Melanocyte of skin (primary cell): ENCODE data around the gene NOP16. TPM values are rescaled to one million over a fixed set of nuclear protein-coding genes. Genes with fewer than 3 reads are reported as not detected.

Source experiments
- small RNA-seq, 2 donors: library from RNA; depleted of rRNA; stranded (forward); fragments of <200 nt; gene quantifications; one replicate each; pipeline ENCODE3, GENCODE V24; 2012
- total RNA-seq, 2 donors: library from RNA; depleted of rRNA; stranded (reverse); fragments of >200 nt; gene quantifications; 2 replicates each; pipeline ENCODE4 v1.2.3, GENCODE V29; 2012

Gene NOP16, protein sequence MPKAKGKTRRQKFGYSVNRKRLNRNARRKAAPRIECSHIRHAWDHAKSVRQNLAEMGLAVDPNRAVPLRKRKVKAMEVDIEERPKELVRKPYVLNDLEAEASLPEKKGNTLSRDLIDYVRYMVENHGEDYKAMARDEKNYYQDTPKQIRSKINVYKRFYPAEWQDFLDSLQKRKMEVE
- total RNA-seq: 10 to 100 TPM; 10.3 to 27.6 TPM

DNA sequence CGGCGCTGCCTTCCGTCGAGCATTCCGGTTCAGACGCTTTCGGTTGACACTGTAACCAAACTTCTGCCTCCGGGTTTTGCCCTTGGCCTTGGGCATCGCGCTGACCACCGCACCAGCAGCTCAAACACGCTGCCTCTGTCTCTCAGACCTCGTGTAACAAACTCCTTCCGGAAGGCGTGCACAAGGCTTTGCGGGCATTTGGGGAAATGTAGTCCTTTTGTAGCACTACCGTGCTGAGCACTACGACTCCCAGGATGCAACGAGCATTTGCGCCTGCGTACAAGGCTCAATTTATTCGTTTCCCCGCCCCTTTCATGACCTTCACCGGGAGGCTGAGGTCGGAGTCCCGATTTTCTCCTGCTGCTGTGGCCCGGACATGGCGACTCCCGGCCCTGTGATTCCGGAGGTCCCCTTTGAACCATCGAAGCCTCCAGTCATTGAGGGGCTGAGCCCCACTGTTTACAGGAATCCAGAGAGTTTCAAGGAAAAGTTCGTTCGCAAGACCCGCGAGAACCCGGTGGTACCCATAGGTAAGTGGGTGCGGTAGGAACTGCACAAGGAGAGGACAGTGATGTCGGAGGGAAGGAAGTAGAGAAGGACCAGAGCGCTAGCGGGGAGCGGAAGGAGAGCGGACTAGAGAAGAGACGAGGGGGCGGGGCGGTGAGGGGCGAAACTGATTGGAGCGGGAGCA is at the start of gene NOP16, which contains the start of gene HIGD2A:
NOP16 (minus strand) TSS at position 155 of the 691 bp plus-strand sequence; CDS start at position 96, 59 bp downstream.
HIGD2A (plus strand) TSS at position 308 of the 691 bp plus-strand sequence; CDS start at position 377, 69 bp downstream.

DNA sequence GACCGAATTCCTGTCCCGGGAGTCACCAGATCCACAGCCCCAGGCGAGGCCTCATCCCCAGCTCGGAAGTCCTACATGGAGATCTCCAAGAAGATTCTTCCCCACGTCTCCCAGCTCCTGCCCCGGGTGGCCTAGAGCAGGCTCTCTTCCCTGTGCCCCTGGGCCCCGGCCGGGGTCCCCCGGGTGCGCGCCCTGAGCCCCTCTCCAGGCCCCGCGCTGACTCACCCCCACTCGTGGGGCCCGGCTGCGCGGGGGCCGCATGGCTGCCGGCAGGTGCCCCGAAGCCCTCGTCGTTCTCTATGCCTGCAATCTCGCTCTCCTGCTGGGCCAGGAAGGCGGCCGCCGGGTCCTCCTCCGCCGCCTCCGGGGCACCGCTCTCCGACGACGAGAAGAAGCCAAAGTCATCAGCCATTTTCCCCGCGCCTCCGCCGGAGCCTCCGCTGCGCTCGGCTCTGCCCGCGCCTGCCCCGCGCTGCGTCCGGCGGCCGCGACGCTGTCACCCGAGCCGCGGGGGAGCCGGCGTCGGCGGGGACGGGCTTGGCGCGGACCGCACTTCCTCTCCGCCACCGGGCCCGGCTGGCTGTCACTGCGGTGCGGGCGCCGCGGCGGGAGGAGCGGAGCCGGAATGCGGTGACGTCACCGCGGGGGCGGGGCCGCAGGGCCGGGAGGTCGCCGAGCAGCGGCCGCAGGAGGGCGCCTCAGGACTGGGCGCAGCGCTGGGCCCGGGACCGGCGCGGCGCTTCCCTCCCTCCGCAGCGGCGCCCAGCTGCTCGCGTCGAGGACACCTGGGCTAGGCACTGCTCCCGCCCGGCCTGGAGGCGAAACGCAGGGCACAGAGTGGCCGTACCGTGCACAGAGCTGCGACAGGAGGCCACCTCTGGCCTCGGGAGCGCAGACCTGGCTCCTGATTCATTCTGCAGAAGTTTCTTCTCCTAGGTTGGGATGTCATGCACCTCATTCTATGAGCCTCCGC is 27.8 kb upstream of the NOP16 start, which contains the start of gene CLTB:
CLTB (minus strand) TSS at position 588 of the 973 bp plus-strand sequence; CDS start at position 412, 176 bp downstream.

DNA sequence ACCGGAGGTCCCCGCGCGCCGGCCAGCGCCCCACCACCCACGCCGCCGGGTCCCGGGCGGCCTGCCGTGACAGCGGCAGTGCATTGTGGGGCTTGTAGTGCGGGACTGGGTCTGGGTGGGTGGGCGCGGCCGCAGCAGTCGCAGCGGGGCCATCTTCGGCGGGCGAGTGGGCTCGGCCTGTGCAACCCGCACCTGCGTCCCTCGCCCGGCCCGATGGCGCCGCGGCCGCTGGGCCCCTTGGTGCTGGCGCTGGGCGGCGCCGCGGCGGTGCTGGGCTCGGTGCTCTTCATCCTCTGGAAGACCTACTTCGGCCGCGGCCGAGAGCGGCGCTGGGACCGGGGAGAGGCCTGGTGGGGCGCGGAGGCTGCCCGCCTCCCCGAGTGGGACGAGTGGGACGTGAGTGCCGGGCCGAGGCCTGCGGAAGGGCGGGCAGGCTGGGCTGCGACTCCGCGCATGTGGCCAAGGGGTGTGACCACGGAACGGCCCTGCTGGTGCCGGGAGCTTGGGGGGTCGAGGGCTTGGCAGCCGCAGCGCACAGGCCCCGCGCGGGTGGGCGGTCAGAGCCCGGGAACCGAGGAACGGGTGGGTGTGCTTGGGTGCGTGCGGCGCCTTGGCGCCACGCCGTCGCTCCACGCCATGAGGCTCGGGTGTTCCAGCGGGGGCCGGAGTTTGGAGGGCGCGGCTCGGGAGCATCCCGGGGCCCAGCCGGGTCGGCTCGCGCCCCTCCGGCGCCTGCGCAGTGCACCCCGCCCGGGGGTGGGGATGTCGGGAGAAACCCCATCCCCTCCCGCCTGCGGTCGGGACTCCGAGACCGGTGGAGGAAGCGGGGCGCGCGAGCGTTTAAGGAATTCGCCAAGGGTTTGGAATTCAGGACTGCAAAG is 22.8 kb downstream of the NOP16 start, which contains the start of gene ARL10:
ARL10 (plus strand) TSS at position 137 of the 881 bp plus-strand sequence; CDS start at position 214, 77 bp downstream.

DNA sequence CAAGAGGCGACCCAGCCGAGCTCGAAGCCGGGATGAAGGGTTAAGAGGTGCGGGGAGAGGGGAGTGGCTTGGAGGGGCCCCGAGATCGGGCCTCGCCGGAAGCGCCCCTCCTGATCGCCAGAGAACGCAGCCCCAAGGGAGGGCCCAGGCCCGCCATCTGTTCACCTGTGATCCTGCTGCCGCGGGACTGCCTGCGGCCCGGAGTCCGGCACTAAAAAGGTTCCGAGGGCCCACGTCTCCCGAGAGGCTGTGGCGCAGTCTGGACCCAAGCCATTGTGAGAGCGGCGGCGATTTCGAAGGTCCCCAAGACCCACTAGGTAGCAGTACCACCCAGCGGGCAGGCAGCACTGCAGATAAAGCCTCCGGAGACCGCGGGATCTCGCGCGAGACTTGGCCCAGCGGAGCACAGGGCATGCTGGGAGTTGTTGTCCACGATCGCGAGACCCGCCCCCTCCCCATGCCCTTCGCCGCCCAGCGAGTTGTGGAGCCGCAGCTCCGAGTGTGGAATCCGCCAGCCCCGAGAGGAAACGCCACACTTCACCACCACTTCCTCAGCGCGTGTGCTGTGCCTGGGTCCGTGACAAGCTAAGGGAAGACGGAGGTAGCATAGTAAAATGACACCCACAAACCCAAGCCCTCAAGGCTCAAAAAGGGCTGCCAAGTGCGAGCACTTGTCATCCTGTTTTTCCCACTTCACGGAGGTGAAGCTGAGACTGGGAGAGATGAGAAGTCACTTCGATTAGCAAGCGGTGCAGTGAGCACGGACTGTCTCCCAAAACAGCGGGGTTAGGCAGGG is 26.8 kb downstream of the NOP16 start, which contains the start of gene KIAA1191:
KIAA1191 (minus strand) TSS at position 328 of the 796 bp plus-strand sequence. CDS start 2,256 bp downstream, outside the sequence.

Small RNA genes within 50 kb of the gene (small RNA-seq; reads per million reads assigned to genes)
- gene MIR1271: 5.8 to 6.5 reads per million in 2 donors

Other genes starting within 250 kb of the NOP16 start
- 10 to 100 TPM in 1 of 2 donors, 1 to 10 TPM in 1; 7.6 to 13.3 TPM for gene SIMC1, start 150.2 kb downstream of the NOP16 start, total RNA-seq
- 10 to 100 TPM; 52.7 to 67.3 TPM for gene KIAA1191, start 26.8 kb downstream of the NOP16 start, total RNA-seq
- 1 to 10 TPM; 7.7 to 7.9 TPM for gene ARL10, start 23.1 kb downstream of the NOP16 start, total RNA-seq
- gene HIGD2A, start 153 bp upstream of the NOP16 start, total RNA-seq: 10 to 100 TPM; 51.6 to 53.0 TPM
- 10 to 100 TPM; 63.3 to 68.6 TPM for gene CLTB, start 27.9 kb upstream of the NOP16 start, total RNA-seq
- gene FAF2, start 59.8 kb upstream of the NOP16 start, total RNA-seq: 10 to 100 TPM; 33.4 to 49.6 TPM
- gene RNF44, start 148.8 kb upstream of the NOP16 start, total RNA-seq: 1 to 10 TPM; 4.3 to 5.9 TPM
- not detected for gene CDHR2, start 160.7 kb upstream of the NOP16 start, total RNA-seq
- gene GPRIN1, start 221.6 kb upstream of the NOP16 start, total RNA-seq: 10 to 100 TPM; 11.4 to 14.3 TPM
- under 1 TPM; 0.34 to 0.67 TPM for gene SNCB, start 241.9 kb upstream of the NOP16 start, total RNA-seq
- not detected for gene EIF4E1B, start 242.1 kb upstream of the NOP16 start, total RNA-seq